WTC11 (cell line): Measurements from ENCODE around the gene NLRP13.

Experiments
- CTCF ChIP-seq: fragments of 200-600 bp; IDR thresholded peaks from 2 replicates; pipeline ENCODE4 v1.8.0; 2022; ENCODE audit warnings: antibody characterized with exemption
- E2F1 ChIP-seq: sonication (generic); formaldehyde crosslinking; IDR thresholded peaks from 2 replicates; pipeline ENCODE4 v1.8.0; 2022; ENCODE audit warnings: mild to moderate bottlenecking, missing genetic modification reagents
- MAX ChIP-seq: sonication (generic); formaldehyde crosslinking; IDR thresholded peaks from 2 replicates; pipeline ENCODE4 v1.8.0; 2022; ENCODE audit warnings: mild to moderate bottlenecking, missing genetic modification reagents
- SP1 ChIP-seq: sonication (generic); formaldehyde crosslinking; conservative IDR thresholded peaks from 2 replicates; pipeline ENCODE4 v1.8.1; 2022; ENCODE audit warnings: missing genetic modification reagents
- TP53 ChIP-seq: sonication (generic); formaldehyde crosslinking; IDR thresholded peaks from 2 replicates; pipeline ENCODE4 v1.8.1; 2023; ENCODE audit warnings: mild to moderate bottlenecking, missing genetic modification reagents
- USF2 ChIP-seq: sonication (generic); formaldehyde crosslinking; IDR thresholded peaks from 2 replicates; pipeline ENCODE4 v1.8.1; 2023; ENCODE audit warnings: mild to moderate bottlenecking, missing genetic modification reagents, moderate library complexity
- ZNF121 ChIP-seq: sonication (generic); formaldehyde crosslinking; IDR thresholded peaks from 2 replicates; pipeline ENCODE4 v1.8.0; 2023; ENCODE audit warnings: missing genetic modification reagents
- ZNF138 ChIP-seq: sonication (generic); formaldehyde crosslinking; conservative IDR thresholded peaks from 2 replicates; pipeline ENCODE4 v1.8.1; 2022; ENCODE audit warnings: mild to moderate bottlenecking, moderate library complexity, missing genetic modification reagents
- ZNF232 ChIP-seq: sonication (generic); formaldehyde crosslinking; IDR thresholded peaks from 2 replicates; pipeline ENCODE4 v1.8.0; 2022; ENCODE audit warnings: mild to moderate bottlenecking, missing genetic modification reagents
- ZNF416 ChIP-seq: fragments of 250-450 bp; sonication (Bioruptor Pico); IDR thresholded peaks from 2 replicates; pipeline ENCODE4 v1.9.0; 2021; ENCODE audit warnings: mild to moderate bottlenecking, inconsistent platforms
- ZNF423 ChIP-seq: fragments of 250-450 bp; sonication (Bioruptor Pico); IDR thresholded peaks from 2 replicates; pipeline ENCODE4 v2.1.2; 2022; ENCODE audit warnings: mild to moderate bottlenecking, moderate library complexity
- TF ChIP-seq, protein P1 (sequence below): sonication (generic); formaldehyde crosslinking; IDR thresholded peaks from 2 replicates; pipeline ENCODE4 v1.8.1; 2022; ENCODE audit warnings: mild to moderate bottlenecking, moderate library complexity, missing genetic modification reagents

DNA sequence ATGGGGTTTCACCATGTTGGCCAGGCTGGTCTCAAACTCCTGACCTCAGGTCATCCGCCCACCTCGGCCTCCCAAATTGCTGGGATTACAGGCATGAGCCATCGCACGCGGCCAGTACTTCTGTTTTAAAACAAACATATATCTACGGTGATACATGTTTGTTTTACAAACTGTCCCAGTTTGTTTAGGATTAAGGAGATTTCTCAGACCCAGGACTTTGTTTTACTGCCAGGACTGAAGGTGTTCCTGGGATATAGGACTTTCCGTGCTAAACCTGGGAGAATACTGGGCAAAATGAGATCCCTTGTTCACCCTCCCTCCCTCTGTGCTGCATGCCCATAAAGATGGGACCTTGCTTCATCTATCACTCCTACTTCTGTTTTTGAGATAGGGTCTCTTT lies 24.3 kb upstream of the NLRP13 start:
- TF ChIP-seq ZNF138 (CRISPR knock-in tag) (no peak), CTCF (no peak), ZNF416 (CRISPR knock-in tag) (no peak), SP1 (CRISPR knock-in tag) (no peak), MAX (no peak), TP53 (CRISPR knock-in tag) (no peak), ZNF121 (no peak), E2F1 (CRISPR knock-in tag) (no peak), ZNF423 (CRISPR knock-in tag) (no peak), USF2 (no peak), ZNF232 (CRISPR knock-in tag) (no peak)
- TF ChIP-seq, protein P1, sequence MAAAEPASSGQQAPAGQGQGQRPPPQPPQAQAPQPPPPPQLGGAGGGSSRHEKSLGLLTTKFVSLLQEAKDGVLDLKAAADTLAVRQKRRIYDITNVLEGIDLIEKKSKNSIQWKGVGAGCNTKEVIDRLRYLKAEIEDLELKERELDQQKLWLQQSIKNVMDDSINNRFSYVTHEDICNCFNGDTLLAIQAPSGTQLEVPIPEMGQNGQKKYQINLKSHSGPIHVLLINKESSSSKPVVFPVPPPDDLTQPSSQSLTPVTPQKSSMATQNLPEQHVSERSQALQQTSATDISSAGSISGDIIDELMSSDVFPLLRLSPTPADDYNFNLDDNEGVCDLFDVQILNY (CRISPR knock-in tag), result no peak
